Fibroblast of the conjunctiva (primary cell): ENCODE data around the gene ZNF469.

Experiments used
- DNase-seq: peaks from one replicate; pipeline ENCODE4 v3.0.0-alpha.2; 2010; ENCODE audit warnings: low read depth

The ZNF469 gene

GRCh38 chr16:88382491-88383400, at the start of gene ZNF469:
TSS of gene ZNF469 (plus strand) at chr16:88382959. CDS start at chr16:88427471, 44,512 bp downstream.
- DNase-seq, result no peak

GRCh38 chr16:88333848-88334777, 48.6 kb upstream of the ZNF469 start:
- no peak for DNase-seq

- no peak for DNase-seq
Observed at GRCh38 chr16:88334778-88335720, 47.7 kb upstream of the ZNF469 start.

- DNase-seq, result no peak
Observed at GRCh38 chr16:88337021-88337420, 45.7 kb upstream of the ZNF469 start.

- no peak for DNase-seq
Observed at GRCh38 chr16:88337538-88337937, 45.2 kb upstream of the ZNF469 start.

- DNase-seq, result no peak
Observed at GRCh38 chr16:88338111-88338510, 44.6 kb upstream of the ZNF469 start.

GRCh38 chr16:88338896-88339295, 43.9 kb upstream of the ZNF469 start:
- DNase-seq, result no peak

- no peak for DNase-seq
Observed at GRCh38 chr16:88339930-88340754, 42.6 kb upstream of the ZNF469 start.

GRCh38 chr16:88340755-88341150, 42.0 kb upstream of the ZNF469 start:
- no peak for DNase-seq

- no peak for DNase-seq
Observed at GRCh38 chr16:88341551-88342290, 41.0 kb upstream of the ZNF469 start.

GRCh38 chr16:88342491-88342890, 40.3 kb upstream of the ZNF469 start:
- no peak for DNase-seq

GRCh38 chr16:88343271-88343791, 39.4 kb upstream of the ZNF469 start:
- no peak for DNase-seq

- no peak for DNase-seq
Observed at GRCh38 chr16:88344411-88345030, 38.2 kb upstream of the ZNF469 start.

- DNase-seq, result no peak
Observed at GRCh38 chr16:88345031-88345720, 37.6 kb upstream of the ZNF469 start.

- DNase-seq, result no peak
Observed at GRCh38 chr16:88345721-88346560, 36.8 kb upstream of the ZNF469 start.

GRCh38 chr16:88346680-88347505, 35.9 kb upstream of the ZNF469 start:
- no peak for DNase-seq
